Omental fat pad (tissue), 4 donors: Measurements from ENCODE around the gene FILIP1. TPM values are rescaled to one million over a fixed set of nuclear protein-coding genes. Genes with fewer than 3 reads are reported as not detected.

Source experiments
- ATAC-seq: fragments of 150-250 bp; one replicate; pipeline ENCODE4 v1.9.1; 2016; ENCODE audit warnings: mild to moderate bottlenecking, moderate library complexity; ENCODE audit not compliant: low FRiP score
- DNase-seq: peaks from one replicate; pipeline ENCODE4 v3.0.0-alpha.2; 2019; ENCODE audit warnings: low spot score
- CTCF ChIP-seq, 3 donors: fragments of 450-650 bp; IDR thresholded peaks; one replicate each; pipeline ENCODE4 v1.5.1; 2016 to 2017; ENCODE audit warnings: antibody characterized with exemption in 3 of 3, mild to moderate bottlenecking in 3 of 3, moderate library complexity in 2 of 3
- total RNA-seq, 4 donors: library from RNA; depleted of rRNA; stranded (reverse); fragments of >200 nt; gene quantifications; one replicate each; pipeline ENCODE4 v1.1.0, GENCODE V29; 2016

FILIP1 gene
- 10 to 100 TPM in 1 of 4 donors, 1 to 10 TPM in 3; 3.0 to 15.9 (median 5.7) TPM for total RNA-seq

GRCh38 chr6:75493400-75494064, at the start of gene FILIP1:
FILIP1 (minus strand) TSS chr6:75493800; CDS start chr6:75414972, 78,828 bp downstream.
- ATAC-seq (peak; percentile 88), DNase-seq (no peak)
- TF ChIP-seq CTCF (IDR thresholded peaks at IDR 0.05): no peak

DNA sequence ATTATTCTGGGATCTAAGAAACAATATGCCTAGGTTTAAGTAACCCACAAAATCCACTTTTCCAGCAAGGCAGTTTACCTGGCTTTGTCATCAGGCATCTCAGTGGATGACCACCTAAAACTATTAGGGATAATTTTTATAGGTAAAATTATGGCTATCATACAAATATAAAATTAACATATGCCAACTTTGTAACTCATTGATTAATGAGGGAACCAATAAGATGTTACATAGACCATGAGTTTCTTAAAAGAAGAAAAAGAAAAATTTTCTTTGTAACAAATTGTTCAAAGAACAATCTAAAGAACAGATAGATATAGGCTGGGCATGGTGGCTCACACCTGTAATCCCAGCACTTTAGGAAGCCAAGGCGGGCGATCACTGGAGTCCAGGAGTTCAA, 49.7 kb upstream of the FILIP1 start:
- no peak for ATAC-seq
- DNase-seq: no peak
- TF ChIP-seq CTCF (IDR thresholded peaks at IDR 0.05): no peak

DNA sequence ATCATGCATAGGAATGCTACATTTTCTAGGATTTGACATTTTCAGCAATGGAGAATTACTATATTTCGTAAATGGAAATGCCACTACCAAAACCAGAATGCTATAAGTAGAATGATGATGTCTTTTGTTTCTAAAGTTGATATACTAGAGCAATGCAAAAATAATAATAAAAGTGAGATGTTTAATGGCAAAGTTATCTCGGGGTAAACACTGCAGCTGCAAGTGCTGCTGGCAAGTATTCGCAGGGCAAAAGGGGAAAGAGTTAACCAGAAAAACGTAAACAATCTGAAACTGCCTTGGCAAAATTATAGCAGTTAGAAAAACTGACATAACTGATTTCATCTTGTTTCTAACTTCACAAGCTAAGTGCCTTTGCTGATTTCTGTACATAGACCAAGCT, 45.5 kb upstream of the FILIP1 start:
- no peak for TF ChIP-seq CTCF (IDR thresholded peaks at IDR 0.05)
- ATAC-seq (no peak), DNase-seq (no peak)

- no peak for DNase-seq
- TF ChIP-seq CTCF (IDR thresholded peaks at IDR 0.05): no peak
- no peak for ATAC-seq
These were observed 38.9 kb upstream of the FILIP1 start for GRCh38 chr6:75532521-75532920.

DNA sequence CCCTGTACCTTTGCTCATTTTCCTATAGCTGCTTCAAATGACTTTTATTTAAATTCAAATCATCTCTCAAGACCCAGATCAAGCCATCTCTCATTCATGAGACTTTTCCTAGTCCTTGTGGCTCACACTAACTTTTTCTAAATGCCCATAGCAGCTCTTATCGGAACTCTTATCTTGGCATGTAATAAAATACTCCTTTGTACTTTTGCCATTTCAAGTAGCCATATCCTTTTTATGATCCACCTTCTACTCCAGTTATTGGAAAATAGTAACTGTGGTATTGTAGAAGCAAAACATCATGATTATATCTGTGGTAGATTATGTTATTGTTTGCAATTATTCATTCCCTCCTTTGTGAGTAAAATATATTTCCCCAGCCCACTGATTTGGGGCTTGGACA, 37.6 kb upstream of the FILIP1 start:
- TF ChIP-seq CTCF (IDR thresholded peaks at IDR 0.05): no peak
- no peak for DNase-seq
- no peak for ATAC-seq

GRCh38 chr6:75530696-75531095, 37.1 kb upstream of the FILIP1 start:
- ATAC-seq (no peak), DNase-seq (no peak)
- TF ChIP-seq CTCF (IDR thresholded peaks at IDR 0.05): no peak

GRCh38 chr6:75528423-75528822, 34.8 kb upstream of the FILIP1 start:
- ATAC-seq (peak; percentile 94), DNase-seq (no peak)
- TF ChIP-seq CTCF (IDR thresholded peaks at IDR 0.05): no peak
